Left ventricle myocardium superior (tissue), 1 donor: ENCODE data around the gene IL10RB. TPM values are rescaled to one million over a fixed set of nuclear protein-coding genes. Genes with fewer than 3 reads are reported as not detected.
"Not testable (repeated sequence)": the region's sequence is repeated elsewhere in the genome, so short reads cannot be mapped to it uniquely, and the experiment has no call there.

Experiments used
- ATAC-seq: fragments of 200-7000 bp; cut with Tn5 transposase; one replicate; pipeline ENCODE4 v1.9.1; 2020; ENCODE audit warnings: mild to moderate bottlenecking, moderate library complexity
- DNase-seq: peaks from one replicate; pipeline ENCODE4 v3.0.0-alpha.2; 2020
- intact Hi-C: fragments of 100-400 bp; cut with micrococcal nuclease; formaldehyde crosslinking; loops from one replicate; pipeline ENCODE4 v1.11.0; 2022
- total RNA-seq: library from RNA; stranded (reverse); fragmentation: NEBNext Ultra II Directional; extraction: Animal tissue kit (Norgen Biotek cat#: 25700); gene quantifications from one replicate; pipeline ENCODE4 v1.2.1, GENCODE V29; 2021
- donor health status: DM: no; HTN: yes; CAD: no; lungs with severe emphysema.

IL10RB gene
- total RNA-seq, 1 donor from 2014 or later = 6.3 TPM

DNA sequence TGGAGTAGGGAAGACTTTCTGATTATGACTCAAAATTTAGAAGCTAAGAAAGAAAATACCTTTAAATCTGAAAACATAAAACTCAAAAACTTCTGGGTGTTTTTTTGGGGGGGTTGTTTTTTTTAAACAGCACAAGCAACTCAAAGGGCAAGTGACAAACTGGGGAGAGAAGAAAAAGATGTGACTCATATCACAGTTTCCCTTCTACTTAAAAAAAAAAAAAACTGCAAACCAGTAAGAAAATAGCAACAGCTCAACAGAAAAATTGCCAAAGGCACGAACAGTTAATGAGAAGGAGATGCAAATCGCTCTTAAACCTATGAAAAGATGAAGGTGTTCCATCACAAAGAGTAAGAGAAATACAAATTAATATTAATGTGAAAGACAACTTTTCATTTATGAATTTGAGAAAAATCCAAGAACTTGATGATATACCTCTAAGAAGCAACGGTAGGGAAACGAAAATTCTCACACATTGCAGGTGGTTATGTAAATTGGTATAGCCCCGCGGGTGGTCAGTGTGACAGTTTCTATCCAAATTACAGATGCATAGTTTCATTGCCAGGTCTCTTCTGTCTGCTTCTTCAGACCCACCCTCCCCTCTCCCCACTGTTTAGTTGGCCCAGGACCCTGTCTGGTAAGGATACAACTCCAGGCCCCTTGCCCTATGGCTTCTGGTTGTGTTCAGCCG, 27.5 kb upstream of the IL10RB start:
- DNase-seq = no peak
- intact Hi-C loops = no loop called here
- no peak for ATAC-seq

DNA sequence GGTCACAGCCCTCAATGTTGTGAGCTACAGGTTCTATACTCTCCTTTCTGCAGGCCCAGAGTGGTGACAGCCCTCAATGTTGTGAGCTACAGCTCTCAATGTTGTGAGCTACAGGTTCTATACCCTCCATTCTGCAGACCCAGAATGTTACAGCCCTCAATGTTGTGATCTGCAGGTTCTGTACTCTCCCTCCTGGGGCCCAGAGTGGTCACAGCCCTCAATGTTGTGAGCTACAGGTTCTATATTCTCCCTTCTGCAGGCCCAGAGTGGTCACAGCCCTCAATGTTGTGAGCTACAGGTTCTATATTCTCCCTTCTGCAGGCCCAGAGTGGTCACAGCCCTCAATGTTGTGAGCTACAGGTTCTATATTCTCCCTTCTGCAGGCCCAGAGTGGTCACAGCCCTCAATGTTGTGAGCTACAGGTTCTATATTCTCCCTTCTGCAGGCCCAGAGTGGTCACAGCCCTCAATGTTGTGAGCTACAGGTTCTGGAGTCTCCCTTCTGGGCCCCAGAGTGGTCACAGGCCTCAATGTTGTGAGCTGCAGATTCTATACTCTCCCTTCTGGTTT, 26.5 kb upstream of the IL10RB start:
- intact Hi-C loops, DNase-seq, ATAC-seq: not testable (repeated sequence)

DNA sequence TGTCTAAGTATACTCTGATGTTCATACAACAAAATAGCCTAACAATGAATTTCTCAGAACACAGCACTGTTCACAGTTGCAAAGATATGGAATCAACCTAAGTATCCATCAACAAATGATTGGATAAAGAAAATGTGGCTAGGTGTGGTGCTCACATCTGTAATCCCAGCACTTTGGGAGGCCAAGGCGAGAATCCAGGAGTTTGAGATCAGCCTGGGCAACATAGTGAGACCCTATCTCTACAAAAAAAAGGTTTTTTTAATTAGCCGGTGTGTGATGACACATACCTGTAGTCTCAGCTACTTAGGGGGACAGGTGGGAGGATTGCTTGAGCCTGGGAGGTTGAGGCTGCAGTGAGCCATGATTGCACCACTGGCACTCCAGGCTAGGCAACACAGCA, 25.8 kb upstream of the IL10RB start:
- DNase-seq (no peak), ATAC-seq (no peak)
- intact Hi-C loops = no loop called here

DNA sequence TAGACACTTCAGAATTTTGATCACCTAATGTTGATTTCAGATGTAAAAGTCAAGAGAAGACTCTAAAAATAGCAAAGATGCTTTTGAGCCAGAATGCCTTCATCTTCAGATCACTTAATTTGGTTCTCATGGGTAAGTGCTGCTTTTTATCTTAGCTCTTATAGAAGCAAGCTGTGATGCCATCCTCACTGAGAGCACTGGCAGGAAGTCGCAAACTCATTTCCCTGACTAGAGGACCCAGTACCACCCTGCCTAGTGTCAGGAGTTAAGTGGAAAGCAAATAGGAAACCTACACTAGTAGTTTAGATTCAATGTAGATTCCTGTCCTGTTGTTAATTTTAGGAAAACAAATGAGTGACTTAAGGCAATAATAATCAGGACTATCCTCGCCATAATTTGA, 24.3 kb upstream of the IL10RB start:
- DNase-seq (no peak), ATAC-seq (no peak)
- intact Hi-C loops = no loop called here

DNA sequence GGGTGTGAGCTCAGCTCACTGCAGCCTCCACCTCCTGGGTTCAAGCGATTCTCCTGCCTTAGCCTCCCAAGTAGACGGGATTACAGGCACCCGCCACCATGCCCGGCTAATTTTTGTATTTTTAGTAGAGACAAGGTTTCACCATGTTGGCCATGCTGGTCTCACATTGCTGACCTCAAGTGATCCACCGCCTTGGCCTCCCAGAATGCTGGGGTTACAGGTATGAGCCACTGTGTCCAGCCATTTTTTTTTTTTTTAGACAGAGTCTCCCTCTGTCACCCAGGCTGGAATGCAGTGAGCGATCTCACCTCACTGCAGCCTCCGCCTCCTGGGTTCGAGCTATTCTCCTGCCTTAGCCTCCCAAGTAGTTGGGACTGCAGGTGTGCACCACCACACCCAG, 23.3 kb upstream of the IL10RB start:
- DNase-seq, ATAC-seq, intact Hi-C loops: not testable (repeated sequence)

DNA sequence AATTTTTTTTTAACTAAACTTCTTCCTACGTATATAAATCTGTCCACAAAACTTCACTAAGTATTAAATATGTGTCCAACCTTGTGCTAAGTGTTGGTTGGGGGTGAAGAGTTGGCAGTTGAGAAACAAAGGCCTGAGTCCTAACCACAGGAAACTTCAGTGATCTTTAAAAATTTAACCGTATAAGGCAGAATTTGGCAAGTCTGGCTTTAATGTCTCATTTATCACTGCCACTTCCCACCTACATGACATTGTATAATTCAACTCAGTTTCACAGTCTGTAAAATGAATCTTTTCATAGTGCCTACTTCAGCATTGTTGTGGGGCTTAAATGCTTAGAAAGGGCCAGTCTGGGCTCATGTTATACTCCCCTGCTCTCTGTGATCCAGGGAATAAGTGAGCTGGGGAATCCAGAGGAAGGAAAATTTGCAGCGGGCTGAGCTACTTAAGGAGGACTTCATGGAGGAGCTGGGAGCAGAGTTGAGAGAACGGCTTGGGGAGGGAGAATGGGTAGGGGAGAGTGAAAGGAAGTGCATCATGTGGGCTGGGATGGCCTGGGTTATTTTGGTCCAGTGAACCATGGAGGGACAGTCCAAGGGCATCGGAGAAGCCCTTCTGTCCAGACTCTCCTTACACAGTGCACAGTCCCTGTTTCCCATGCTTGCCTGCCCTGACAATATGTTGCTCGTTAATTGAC, 21.9 kb upstream of the IL10RB start:
- DNase-seq (no peak), ATAC-seq (peak; percentile 77)

DNA sequence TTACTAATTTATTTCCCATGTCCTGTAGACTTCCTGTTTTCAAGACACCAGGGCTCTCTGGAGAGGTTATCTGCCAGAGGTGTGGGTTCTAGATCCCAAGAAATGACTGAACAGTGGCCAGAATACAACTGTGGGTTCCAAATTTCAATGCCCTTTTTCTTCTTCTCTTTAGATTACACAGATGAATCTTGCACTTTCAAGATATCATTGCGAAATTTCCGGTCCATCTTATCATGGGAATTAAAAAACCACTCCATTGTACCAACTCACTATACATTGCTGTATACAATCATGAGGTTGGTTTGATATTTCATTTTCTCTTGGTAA, 21.4 kb upstream of the IL10RB start:
- ATAC-seq (no peak), DNase-seq (no peak)
- intact Hi-C loops = no loop called here

More for the DNA sequence above, 21.9 kb upstream of the IL10RB start:
- intact Hi-C loops = no loop called here

DNA sequence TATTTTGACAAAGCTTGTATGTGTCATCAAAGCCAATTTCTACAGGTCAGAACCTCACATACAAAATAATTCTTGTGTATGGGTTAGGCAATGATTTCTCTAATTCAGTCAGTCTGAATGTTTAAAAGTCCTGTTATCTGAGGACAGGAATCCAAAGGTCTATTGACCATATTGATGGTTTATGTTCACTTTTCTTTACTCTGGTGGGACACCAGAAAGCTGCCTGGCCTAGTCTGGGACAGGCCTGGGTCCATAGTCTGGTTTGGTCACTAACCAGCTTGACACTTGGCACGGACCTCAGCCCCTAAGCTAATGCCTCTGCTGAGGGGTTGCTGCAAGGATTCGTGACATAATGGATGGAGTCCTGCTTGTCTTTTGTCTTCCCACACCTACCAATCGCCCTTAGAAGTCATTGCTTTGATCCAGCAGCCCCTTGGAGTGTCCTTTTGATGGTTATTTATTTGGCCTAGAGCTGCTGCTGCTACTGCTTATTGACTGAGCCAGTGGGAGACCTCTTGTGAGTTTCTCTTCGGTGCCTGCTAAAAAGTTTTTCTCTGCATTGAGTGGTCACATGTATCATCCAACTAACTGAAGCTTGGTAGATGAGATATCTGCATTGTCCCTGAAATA, 20.8 kb upstream of the IL10RB start:
- ATAC-seq (no peak), DNase-seq (no peak)
- intact Hi-C loops = no loop called here

DNA sequence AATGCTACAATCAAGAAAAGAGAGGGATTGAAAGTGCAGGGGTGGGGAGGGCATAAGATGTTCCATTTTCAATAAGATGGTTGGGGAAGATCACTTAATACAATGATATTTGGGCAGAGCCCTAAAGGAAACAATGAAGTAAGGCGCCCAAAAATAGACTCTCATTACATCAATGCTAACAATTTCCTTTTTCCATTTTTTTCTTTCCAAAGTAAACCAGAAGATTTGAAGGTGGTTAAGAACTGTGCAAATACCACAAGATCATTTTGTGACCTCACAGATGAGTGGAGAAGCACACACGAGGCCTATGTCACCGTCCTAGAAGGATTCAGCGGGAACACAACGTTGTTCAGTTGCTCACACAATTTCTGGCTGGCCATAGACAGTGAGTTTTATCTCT, 19.7 kb upstream of the IL10RB start:
- intact Hi-C loops = no loop called here
- DNase-seq (no peak), ATAC-seq (peak; percentile 37)

DNA sequence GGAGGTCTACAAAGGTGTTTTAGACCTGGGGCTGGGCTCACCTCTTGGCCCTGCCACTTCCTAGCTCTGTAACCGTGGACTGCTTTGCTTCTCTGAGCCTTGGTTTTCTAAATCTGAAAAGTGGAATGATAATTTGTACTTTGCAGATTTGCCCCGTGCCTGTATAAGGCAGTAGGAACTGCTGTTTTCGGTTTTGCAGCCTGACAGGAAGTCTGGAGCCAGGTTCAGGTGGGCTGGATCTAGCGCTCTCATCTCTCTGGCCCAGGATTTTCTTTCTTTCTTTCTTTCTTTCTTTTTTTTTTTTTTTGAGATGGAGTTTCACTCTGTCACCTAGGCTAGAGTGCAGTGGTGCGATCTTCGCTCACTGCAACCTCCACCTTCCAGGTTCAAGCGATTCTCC, 19.2 kb upstream of the IL10RB start:
- ATAC-seq (no peak), DNase-seq (no peak)
- intact Hi-C loops = no loop called here

DNA sequence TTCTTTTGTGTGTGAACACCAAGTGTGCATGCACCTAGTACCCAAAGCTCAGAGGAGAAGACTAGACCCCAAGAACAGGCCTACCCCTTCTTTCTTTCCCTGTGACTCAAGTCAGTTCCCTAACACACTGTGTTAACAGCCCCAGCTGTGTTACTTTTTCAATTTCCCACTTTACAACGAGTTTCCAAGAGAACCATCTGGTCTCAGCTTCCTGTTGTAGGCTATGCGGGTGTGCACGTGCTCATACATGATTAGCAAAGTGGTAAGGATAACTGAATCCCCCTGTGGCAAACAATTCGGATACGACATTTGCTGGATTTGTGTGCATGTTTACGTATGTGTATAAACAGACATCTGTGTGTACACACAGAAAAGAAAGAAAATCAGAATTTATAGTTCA, 18.6 kb upstream of the IL10RB start:
- DNase-seq (no peak), ATAC-seq (peak; percentile 20)
- intact Hi-C loops = no loop called here

DNA sequence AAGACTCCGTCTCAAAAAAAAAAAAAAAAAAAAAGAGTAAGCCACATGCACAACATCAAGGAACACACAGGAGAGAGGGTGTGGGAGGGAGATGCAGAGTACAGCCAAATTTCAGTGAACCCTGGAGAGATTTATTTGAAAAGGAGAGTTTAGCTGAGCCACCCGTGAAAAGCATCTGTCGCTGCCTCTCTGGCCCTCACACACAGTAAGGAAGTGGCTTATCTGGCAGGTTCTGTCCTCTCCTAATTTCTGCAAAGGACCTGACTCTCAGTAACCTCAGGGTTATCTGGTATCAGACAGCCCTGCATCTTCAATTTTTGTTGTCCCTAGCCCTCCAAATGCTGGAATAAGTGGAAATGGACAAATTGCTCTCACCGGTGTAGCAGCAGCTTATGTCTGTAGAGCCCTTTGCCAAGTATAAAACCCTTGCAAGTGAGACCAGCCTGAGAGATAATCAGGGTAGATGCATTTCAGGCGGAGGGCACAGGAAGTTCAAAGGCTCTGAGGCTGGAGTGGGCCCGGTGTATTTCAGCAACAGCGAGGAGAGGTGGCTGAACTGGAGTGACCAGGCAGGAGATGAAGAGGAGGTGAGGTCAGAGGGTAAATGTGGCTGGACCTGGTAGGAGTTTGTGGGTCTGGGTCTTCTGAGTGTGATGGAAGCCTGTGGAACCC, 16.7 kb upstream of the IL10RB start:
- intact Hi-C loops = no loop called here
- no peak for DNase-seq
- ATAC-seq = peak; percentile 19

DNA sequence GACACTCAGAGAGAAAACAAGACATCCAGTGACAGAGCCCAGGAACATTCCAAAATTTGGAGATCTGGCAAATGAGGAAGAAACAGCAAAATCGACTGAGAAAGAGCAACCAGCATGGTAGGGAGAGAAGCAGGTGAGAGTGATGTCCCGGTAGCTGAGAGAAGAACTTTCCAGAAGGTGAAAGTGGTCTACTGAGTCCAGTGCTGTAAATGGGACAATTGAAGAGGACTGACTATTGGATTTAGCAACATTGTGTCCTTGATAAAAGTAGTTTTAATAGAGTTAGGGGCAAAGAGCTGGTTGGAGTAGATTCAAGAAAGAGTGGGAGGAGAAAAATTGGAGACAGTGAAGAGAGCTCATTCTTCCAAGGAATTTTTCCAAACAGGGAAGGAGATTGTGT, 15.0 kb upstream of the IL10RB start:
- intact Hi-C loops = no loop called here

DNA sequence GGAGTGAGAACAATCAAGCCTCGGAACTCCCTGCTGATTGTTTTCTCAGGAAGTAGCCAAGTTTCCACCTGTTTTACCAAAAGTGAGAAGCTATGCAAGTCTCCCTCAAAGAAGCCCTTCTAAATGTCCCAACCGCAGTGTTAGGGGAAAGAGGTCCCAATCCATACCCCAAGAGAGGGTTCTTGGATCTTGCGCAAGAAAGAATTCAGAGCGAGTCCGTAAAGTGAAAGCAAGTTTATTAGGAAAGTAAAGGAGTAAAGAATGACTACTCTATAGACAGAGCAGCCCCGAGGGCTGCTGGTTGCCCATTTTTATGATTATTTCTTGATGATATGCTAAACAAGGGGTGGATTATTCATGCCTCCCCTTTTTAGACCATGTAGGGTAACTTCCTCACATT, 12.8 kb upstream of the IL10RB start:
- DNase-seq, intact Hi-C loops, ATAC-seq: not testable (repeated sequence)

More for the DNA sequence above, 15.0 kb upstream of the IL10RB start:
- DNase-seq (no peak), ATAC-seq (no peak)

DNA sequence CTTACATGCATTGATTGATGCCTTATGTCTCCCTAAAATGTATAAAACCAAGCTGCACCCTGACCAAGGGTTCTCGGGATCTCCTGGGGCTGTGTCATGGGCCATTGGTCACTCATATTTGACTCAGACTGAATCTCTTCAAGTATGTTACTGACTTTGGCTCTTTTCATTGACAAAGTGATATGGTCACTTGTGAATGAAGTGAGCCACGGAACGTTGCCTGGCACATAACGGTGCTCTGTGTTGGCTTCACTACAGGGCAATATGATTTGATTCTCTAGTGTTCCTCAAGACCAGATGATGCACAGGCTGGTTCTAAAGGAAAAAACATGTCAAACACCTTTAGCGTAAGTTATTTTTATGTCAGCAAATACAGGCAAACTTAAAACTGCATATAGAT, 11.4 kb upstream of the IL10RB start:
- ATAC-seq (no peak), DNase-seq (no peak)
- intact Hi-C loops = no loop called here

DNA sequence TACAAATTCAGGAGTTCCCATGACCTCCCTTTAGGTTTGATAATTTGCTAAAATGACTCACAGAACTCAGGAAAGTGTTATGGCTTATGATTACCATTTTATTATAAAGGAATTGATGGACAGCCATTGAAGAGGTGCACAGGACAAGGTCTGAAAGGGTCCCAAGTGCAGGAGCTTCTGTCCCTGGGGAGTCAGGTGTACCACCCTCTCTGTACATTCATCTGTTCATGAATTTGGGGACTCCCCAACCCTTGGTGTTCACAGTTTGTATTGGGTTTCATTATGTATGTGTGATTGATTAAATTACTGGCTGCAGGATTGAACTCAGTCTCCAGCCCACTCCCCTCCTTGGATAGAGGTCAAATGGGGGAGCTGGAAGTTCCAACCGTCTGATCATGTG, 10.8 kb upstream of the IL10RB start:
- intact Hi-C loops = no loop called here
- DNase-seq = no peak
- no peak for ATAC-seq

DNA sequence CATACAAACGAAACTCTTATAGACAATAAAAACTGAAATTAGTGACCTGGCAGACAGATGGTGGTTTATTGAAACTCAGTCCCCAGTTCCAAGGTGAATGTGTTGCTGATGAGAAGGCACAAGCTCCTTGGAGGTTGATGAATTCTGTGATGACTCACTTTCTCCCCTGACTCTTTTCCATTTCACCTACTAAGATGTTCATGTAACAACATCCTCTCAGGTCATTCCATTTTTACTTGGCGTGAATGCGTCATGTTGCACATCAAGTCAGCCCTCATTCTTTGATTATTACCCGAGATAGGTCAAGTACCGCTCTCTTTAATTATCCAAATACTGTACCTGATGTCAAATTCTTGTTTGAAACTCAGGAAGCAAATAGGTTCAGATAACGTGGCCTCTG, 10.1 kb upstream of the IL10RB start:
- DNase-seq (no peak), ATAC-seq (no peak)
- intact Hi-C loops = no loop called here

DNA sequence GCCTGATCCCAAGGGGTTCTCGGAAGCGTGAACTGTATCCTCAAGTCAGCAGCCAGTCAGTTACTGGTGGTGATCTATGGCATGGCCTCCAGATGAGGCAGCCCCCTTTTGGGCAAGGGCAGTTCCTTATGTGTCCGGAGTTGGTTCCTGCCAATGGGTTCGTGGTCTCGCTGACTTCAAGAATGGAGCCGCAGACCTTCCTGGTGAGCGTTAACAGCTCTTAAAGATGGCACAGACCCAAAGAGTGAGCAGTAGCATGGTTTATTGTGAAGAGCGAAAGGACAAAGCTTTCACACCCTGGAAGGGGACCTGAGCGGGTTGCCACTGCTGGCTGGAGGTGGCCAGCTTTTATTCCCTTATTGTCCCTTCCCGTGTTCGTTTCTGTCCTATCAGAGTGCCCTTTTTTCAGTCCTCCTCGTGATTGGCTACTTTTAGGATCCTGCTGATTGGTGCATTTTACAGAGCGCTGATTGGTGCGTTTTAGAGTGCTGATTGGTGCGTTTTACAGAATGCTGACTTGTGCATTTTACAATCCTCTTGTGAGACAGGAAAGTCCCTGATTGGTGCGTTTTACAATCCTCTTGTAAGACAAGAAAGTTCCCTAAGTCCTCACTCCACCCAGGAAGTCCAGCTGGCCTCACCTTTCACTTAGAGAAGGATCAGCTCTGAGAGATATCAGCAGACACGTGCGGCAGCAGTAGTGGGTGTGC, 8.9 kb upstream of the IL10RB start:
- DNase-seq (no peak), ATAC-seq (no peak)
- intact Hi-C loops = no loop called here

DNA sequence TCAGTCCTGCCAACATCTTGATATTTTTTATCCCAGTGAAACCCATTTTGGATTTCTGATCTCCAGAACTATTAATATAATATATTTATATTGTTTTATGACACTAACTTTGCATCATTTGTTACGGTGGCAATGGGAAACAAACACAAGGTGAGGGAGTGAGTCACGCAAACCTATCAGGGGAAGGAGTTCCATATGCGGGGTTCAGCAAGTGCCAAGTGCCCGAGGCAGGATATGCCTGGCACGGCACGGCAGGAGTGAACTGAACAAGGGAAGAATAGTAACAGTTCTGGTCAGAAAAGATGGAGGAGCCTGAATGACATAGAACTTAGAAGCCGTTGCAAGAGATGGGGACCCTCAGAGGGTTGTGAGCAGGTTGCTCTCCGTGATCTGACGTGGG, 7.7 kb upstream of the IL10RB start:
- ATAC-seq (no peak), DNase-seq (no peak)
- intact Hi-C loops = no loop called here
